ENCODE measurements around the gene DEFB121.
"Not testable (repeated sequence)": the region's sequence is repeated elsewhere in the genome, so short reads cannot be mapped to it uniquely, and the experiment has no call there.

DEFB121 gene, protein sequence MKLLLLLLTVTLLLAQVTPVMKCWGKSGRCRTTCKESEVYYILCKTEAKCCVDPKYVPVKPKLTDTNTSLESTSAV

DNA sequence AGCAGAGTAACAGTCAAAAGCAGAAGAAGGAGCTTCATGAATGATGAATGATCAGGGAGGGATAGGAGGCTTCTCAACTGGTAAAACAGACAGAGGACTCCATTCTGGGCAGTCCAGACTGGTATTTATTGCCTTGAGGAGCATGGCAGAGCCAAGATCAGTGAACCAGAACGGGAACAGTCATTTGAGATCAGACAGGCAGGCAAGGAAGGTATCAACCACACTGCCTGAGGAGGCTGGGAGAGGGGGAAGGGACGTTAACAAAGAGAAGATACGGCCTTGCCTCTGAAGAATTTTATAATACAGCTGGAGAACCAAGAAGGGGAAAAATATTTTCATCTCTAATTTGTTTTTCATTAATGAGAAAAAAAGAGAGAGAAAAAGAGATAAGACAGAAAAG lies at the start of gene DEFB121:
Gene DEFB121 (minus strand): TSS at position 101 of the 400 bp plus-strand sequence. CDS start 63 bp downstream, at position 38.
- no peak for DNase-seq

GRCh38 chr20:31454361-31454760 lies 48.3 kb upstream of the DEFB121 start:
- no peak for DNase-seq

DNA sequence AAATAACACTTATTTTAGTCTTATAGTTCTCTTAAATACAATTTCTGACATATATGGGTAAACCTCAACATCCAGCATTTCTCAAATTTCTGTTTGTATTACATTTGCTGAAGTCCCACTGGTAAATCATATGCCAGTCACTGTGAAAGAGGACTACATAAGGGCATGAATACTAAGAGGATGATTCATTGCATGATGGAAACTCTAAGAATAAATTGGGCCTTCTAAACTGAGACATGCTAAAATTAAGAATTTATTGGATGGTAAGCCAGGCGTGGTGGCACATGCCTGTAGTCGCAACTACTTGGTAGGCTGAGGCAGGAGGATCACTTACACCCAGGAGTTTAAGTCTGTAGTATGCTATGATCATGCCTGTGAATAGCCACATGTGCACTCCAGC lies 46.6 kb upstream of the DEFB121 start:
- no peak for DNase-seq

- no peak for DNase-seq
These were observed 43.7 kb upstream of the DEFB121 start for GRCh38 chr20:31449511-31450414.

- DNase-seq = no peak
These were observed 40.2 kb upstream of the DEFB121 start for GRCh38 chr20:31446084-31446819.

DNA sequence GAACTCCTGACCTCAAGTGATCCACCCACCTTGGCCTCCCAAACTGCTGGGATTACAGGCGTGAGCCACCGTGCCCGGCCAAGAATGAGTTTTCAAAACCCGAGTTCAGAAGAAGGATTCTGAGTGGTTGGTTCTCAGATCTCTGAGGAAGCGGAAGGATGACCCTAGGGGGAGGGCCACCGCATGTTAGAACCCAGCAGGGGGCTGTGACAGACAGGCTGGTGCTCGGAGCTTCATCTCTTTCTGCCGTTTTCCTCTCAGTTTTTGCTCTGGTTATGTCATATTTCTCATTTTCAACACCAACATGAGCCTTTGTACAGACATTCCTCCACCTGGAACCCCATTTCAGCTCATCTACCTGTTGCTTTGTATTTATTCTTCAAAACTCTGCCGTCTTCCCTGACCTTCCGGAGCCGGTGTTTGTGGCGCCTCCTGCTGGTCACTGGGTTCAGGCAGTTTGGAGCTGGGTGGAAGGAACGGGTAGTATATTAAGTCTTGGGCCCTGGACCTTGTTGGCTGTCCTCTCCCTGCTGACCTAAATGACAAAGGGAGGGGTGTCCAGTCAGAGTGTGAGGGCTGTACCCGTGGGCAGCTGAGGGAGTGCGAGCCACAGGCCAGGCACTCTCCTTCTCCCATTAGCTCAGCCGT lies 34.1 kb upstream of the DEFB121 start, which contains the start of gene DEFB123:
Gene DEFB123 (plus strand): TSS at position 621 of the 648 bp plus-strand sequence. CDS start 67 bp downstream, outside the sequence.
- DNase-seq = no peak

DNA sequence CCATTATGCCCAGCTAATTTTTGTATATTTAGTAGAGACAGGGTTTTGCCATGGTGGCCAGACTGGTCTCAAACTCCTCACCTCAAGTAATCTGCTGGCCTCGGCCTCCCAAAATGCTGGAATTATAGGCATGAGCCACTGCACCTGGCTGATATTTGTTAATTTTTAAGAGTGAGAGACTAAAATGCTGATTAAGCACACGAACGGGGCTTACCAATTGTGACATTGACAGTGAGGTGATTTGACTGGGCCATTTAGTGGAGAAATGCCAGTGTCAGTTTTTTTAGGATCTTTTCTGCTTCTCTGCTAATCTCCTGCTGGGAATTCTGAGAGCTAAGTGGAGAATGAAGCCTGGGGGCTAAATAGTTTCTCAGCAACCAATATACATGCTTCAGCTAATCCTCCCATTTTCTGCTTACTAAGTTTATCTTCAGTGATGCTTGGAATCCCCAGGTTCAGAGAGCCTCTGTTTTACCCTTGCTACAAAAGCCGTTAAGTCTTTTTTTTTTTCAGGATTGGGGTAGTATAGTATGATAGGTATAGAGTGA lies 24.6 kb upstream of the DEFB121 start:
- no peak for DNase-seq

GRCh38 chr20:31427576-31427975 lies 21.6 kb upstream of the DEFB121 start:
- not testable (repeated sequence) for DNase-seq

DNA sequence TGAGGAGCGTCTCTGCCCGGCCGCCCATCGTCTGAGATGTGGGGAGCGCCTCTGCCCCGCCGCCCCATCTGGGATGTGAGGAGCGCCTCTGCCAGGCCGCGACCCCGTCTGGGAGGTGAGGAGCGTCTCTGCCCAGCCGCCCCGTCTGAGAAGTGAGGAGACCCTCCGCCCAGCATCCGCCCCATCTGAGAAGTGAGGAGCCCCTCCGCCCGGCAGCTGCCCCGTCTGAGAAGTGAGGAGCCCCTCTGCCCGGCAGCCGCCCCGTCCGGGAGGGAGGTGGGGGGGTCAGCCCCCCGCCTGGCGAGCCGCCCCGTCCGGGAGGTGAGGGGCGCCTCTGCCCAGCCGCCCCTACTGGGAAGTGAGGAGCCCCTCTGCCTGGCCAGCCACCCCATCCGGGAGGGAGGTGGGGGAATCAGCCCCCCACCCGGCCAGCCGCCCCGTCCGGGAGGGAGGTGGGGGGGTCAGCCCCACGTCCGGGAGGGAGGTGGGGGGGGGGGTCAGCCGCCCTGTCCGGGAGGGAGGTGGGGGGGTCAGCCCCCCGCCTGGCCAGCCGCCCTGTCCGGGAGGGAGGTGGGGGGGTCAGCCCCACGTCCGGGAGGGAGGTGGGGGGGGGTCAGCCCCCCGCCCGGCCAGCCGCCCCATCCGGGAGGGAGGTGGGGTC lies 21.0 kb upstream of the DEFB121 start:
- DNase-seq = not testable (repeated sequence)

- no peak for DNase-seq
These were observed 19.8 kb upstream of the DEFB121 start for GRCh38 chr20:31425797-31426196.

DNA sequence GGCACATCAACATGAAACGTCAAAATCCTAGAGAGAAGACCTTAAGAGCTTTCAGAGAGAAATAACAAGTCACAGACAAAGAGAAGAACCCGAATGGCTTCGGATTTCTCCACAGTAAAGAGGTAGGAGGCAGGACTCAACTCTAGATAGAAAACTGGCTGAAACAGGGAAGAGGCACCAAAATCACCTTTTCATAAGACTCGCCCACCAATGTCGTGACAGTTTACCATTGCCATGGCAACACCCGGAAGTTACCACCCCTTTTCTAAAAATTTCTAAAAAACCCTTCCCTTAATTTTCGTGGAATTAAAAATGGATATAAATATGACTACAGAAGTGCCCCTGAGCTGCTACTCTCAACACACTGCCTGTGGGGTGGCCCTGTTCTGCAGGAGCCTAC lies 12.3 kb upstream of the DEFB121 start:
- no peak for DNase-seq

DNA sequence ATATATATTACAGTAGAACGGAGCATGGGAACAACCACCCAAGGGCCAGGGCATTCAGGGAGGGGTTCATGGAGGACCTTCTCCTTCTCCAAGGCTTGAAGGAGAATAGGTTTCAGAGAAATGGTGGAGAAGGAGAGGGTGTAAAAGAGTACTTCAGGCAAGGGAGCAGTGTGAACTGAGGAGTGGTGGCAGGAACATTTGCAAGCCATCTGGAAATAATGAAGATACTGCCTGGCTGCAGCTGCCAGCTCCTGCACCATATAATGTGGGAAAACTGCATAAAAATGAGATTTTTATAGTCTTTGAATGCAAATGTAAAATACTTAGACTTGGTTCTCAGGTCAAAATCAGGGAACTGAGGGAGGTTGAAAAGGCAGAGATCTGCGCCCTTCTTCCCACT lies 9.6 kb upstream of the DEFB121 start:
- DNase-seq = no peak

DNA sequence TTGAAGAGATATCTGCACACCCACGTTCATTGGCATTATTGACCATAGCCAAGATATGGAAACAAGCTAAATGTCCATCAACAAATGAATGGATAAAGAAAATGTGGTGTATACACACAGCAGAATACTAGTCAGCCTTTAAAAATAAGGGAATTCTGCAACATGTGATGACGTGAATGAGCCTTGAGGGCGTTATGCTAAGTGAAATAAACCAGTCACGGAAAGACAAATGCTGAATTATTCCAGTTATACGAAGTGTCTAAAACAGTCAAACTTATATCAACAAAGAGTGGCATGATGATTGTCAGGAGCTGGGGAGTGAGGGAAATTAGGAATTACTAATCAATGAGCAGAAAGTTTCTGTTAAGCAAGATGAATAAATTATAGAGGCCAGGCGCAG lies 8.4 kb upstream of the DEFB121 start:
- no peak for DNase-seq

GRCh38 chr20:31410011-31410410 lies 4.0 kb upstream of the DEFB121 start:
- no peak for DNase-seq

GRCh38 chr20:31403886-31404285 lies 2.1 kb downstream of the DEFB121 start:
- DNase-seq = no peak

DNA sequence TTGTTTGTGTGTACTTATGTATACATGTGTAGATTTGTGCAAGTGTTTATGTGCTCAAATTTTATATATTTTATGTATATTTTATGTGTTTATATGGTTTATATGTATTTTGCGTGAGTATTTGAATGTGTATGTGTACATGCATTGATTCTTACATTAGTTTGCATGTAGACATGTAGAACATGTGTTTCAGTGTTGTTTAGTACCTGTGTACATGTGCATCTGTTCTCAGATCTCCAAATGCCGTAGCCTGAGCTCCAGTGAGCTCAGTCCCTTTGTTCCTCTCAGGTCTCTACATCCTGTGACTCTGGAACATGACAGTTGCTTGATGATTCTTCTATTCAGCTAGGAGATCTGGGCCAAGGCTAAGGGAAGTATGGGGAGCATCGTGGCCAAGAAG lies 11.1 kb downstream of the DEFB121 start:
- DNase-seq = no peak

- no peak for DNase-seq
These were observed 13.2 kb downstream of the DEFB121 start for GRCh38 chr20:31392836-31393235.

- DNase-seq = no peak
These were observed 15.5 kb downstream of the DEFB121 start, which contains the start of gene DEFB119 for GRCh38 chr20:31390490-31390889. Gene DEFB119, minus strand, starts transcription at chr20:31390590. Its CDS starts 107 bp downstream, at chr20:31390483.

DNA sequence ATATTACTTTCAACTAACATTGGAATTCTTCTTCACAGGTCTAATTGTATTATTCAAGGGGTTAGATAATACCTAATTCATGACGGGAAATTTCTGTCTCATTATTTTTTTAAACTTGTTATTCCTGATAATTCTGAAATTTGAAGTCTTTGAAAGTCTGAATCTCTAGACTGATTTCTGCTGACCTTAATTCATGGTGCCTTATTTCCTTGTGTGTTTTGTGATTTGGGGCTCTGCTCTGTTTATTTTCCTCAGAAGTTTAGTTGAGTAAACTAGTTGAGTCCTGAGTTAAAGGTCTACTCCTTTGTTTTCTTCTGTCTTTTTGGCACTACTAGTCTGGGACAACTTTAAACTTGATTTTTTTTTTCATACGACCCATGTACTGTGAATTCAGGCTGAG lies 31.7 kb downstream of the DEFB121 start:
- no peak for DNase-seq

- DNase-seq = no peak
These were observed 37.7 kb downstream of the DEFB121 start, which contains the start of gene DEFB118 for GRCh38 chr20:31368301-31368700. Gene DEFB118, plus strand, starts transcription at chr20:31368601. Its CDS starts 50 bp downstream, at chr20:31368651.

GRCh38 chr20:31364272-31364671 lies 41.7 kb downstream of the DEFB121 start:
- not testable (repeated sequence) for DNase-seq

GRCh38 chr20:31363295-31363694 lies 42.7 kb downstream of the DEFB121 start:
- DNase-seq = no peak
